KMS-11 (cell line): Measurements from ENCODE around the gene PDAP1.

Source experiments
- H2AFZ ChIP-seq: fragments of 200-600 bp; sonication (generic); 2 replicates; pipeline ENCODE4 v1.6.1; 2016; ENCODE audit warnings: antibody characterized with exemption, mixed run types, low read depth
- H3K27ac ChIP-seq: fragments of 200-600 bp; sonication (generic); 2 replicates; pipeline ENCODE4 v1.6.1; 2016; ENCODE audit warnings: mild to moderate bottlenecking, mixed run types
- H3K27me3 ChIP-seq: fragments of 200-600 bp; sonication (generic); 2 replicates; pipeline ENCODE4 v1.6.1; 2017; ENCODE audit warnings: mild to moderate bottlenecking, low read depth, mixed run types, moderate library complexity; ENCODE audit not compliant: insufficient read depth
- H3K36me3 ChIP-seq: fragments of 200-600 bp; sonication (generic); 2 replicates; pipeline ENCODE4 v1.6.1; 2017; ENCODE audit warnings: mild to moderate bottlenecking, mixed run types; ENCODE audit not compliant: insufficient read depth
- H3K4me1 ChIP-seq: fragments of 200-600 bp; sonication (generic); 2 replicates; pipeline ENCODE4 v1.6.1; 2016; ENCODE audit warnings: mild to moderate bottlenecking, low read depth, mixed run types; ENCODE audit not compliant: poor library complexity, severe bottlenecking
- H3K4me2 ChIP-seq: fragments of 200-600 bp; sonication (generic); 2 replicates; pipeline ENCODE4 v1.7.0; 2016; ENCODE audit warnings: mild to moderate bottlenecking, mixed run types
- H3K4me3 ChIP-seq: fragments of 200-600 bp; sonication (generic); IDR thresholded peaks from 2 replicates; pipeline ENCODE4 v1.6.1; 2017; ENCODE audit warnings: low read depth, low read length, mixed read lengths; ENCODE audit not compliant: insufficient read depth
- H3K79me2 ChIP-seq: fragments of 200-600 bp; sonication (generic); 2 replicates; pipeline ENCODE4 v1.6.1; 2016; ENCODE audit warnings: low read depth, mixed run types; ENCODE audit not compliant: insufficient read depth
- H3K9ac ChIP-seq: fragments of 200-600 bp; sonication (generic); 2 replicates; pipeline ENCODE4 v1.6.1; 2016; ENCODE audit warnings: mild to moderate bottlenecking, mixed run types
- H4K20me1 ChIP-seq: fragments of 200-600 bp; sonication (generic); 2 replicates; pipeline ENCODE4 v1.6.1; 2016; ENCODE audit warnings: mild to moderate bottlenecking, mixed run types; ENCODE audit not compliant: insufficient read depth
- CTCF ChIP-seq: fragments of 200-600 bp; sonication (generic); conservative IDR thresholded peaks from 2 replicates; pipeline ENCODE4 v1.6.1; 2017; ENCODE audit warnings: low read depth, mild to moderate bottlenecking, antibody characterized with exemption, low read length, moderate library complexity, mixed read lengths

PDAP1 gene

GRCh38 chr7:99368750-99369389, 39.5 kb downstream of the PDAP1 start:
- peaks cover 2% of the 10 kb centered on the region; the same call in 1 of the 2 replicates for H3K36me3 ChIP-seq

GRCh38 chr7:99366646-99367045, 41.8 kb downstream of the PDAP1 start:
- no peaks in the 10 kb centered on the region for H3K79me2 ChIP-seq
- H3K27me3 ChIP-seq, result no peaks in the 10 kb centered on the region
- H3K4me3 ChIP-seq, result no peak overlapping the region
- TF ChIP-seq CTCF, result no peak
- H4K20me1 ChIP-seq, result no peaks in the 10 kb centered on the region
- no peaks in the 10 kb centered on the region for H3K4me1 ChIP-seq
- H3K36me3 ChIP-seq, result peaks cover 7% of the 10 kb centered on the region; the same call in 1 of the 2 replicates
- no peak overlapping the region for H3K9ac ChIP-seq
- no peak overlapping the region for H2AFZ ChIP-seq
- no peak overlapping the region for H3K4me2 ChIP-seq
- H3K27ac ChIP-seq, result no peak overlapping the region

More at GRCh38 chr7:99368750-99369389, 39.5 kb downstream of the PDAP1 start:
- Histone ChIP-seq H3K4me2 (no peak overlapping the region), H3K27me3 (no peaks in the 10 kb centered on the region), H2AFZ (no peak overlapping the region), H3K4me3 (no peak overlapping the region), H3K4me1 (peaks cover 3% of the 10 kb centered on the region), H3K27ac (no peak overlapping the region), H4K20me1 (no peaks in the 10 kb centered on the region), H3K79me2 (no peaks in the 10 kb centered on the region), H3K9ac (no peak overlapping the region)
- no peak for TF ChIP-seq CTCF

- H3K79me2 ChIP-seq, result no peaks in the 10 kb centered on the region
- no peak overlapping the region for H3K9ac ChIP-seq
- TF ChIP-seq CTCF, result peak; percentile 51
- peaks cover 7% of the 10 kb centered on the region; the same call in 1 of the 2 replicates for H3K36me3 ChIP-seq
- H3K27me3 ChIP-seq, result no peaks in the 10 kb centered on the region
- no peak overlapping the region for H3K4me3 ChIP-seq
- no peaks in the 10 kb centered on the region for H4K20me1 ChIP-seq
- H2AFZ ChIP-seq, result no peak overlapping the region
- H3K4me1 ChIP-seq, result no peaks in the 10 kb centered on the region
- H3K27ac ChIP-seq, result no peak overlapping the region
- H3K4me2 ChIP-seq, result no peak overlapping the region
Observed at GRCh38 chr7:99365318-99366141, 42.9 kb downstream of the PDAP1 start.

- no peaks in the 10 kb centered on the region for H3K27me3 ChIP-seq
- H3K27ac ChIP-seq, result no peak overlapping the region
- H3K4me1 ChIP-seq, result no peaks in the 10 kb centered on the region
- no peak overlapping the region for H3K9ac ChIP-seq
- H3K36me3 ChIP-seq, result peaks cover 12% of the 10 kb centered on the region; the same call in 1 of the 2 replicates
- no peak overlapping the region for H2AFZ ChIP-seq
- no peak overlapping the region for H3K4me3 ChIP-seq
- no peak overlapping the region for H3K4me2 ChIP-seq
- TF ChIP-seq CTCF, result no peak
- no peaks in the 10 kb centered on the region for H3K79me2 ChIP-seq
- no peaks in the 10 kb centered on the region for H4K20me1 ChIP-seq
Observed at GRCh38 chr7:99363286-99363685, 45.1 kb downstream of the PDAP1 start.
